Duodenal mucosa (tissue), 2 donors: ENCODE results near the gene TAF1.
"Not testable (repeated sequence)": the region's sequence is repeated elsewhere in the genome, so short reads cannot be mapped to it uniquely, and the experiment has no call there.

Experiments
- H3K27ac ChIP-seq: one replicate; pipeline ENCODE4 v1.7.0; 2013; ENCODE audit warnings: low read depth, low read length
- H3K27me3 ChIP-seq, 2 donors: one replicate each; pipeline ENCODE4 v1.7.0; 2013; ENCODE audit warnings: low read length in 2 of 2, control low read depth in 1 of 2; ENCODE audit not compliant: insufficient read depth in 2 of 2, control insufficient read depth in 1 of 2
- H3K36me3 ChIP-seq, 2 donors: one replicate each; pipeline ENCODE4 v1.7.0; 2013; ENCODE audit warnings: low read length in 2 of 2, control low read depth in 1 of 2; ENCODE audit not compliant: insufficient read depth in 2 of 2, control insufficient read depth in 1 of 2
- H3K4me1 ChIP-seq, 2 donors: one replicate each; pipeline ENCODE4 v1.7.0; 2013; ENCODE audit warnings: low read length in 2 of 2, control low read depth in 1 of 2; ENCODE audit not compliant: insufficient read depth in 2 of 2, control insufficient read depth in 1 of 2
- H3K4me3 ChIP-seq, 2 donors: one replicate each; pipeline ENCODE4 v1.7.0; 2013; ENCODE audit warnings: low read length in 2 of 2, low read depth in 1 of 2
- H3K9ac ChIP-seq, 2 donors: one replicate each; pipeline ENCODE4 v1.7.0; 2013; ENCODE audit warnings: low read length in 2 of 2, low read depth in 1 of 2
- H3K9me3 ChIP-seq, 2 donors: one replicate each; pipeline ENCODE4 v1.7.0; 2013; ENCODE audit warnings: low read length in 2 of 2, control low read depth in 1 of 2; ENCODE audit not compliant: control insufficient read depth in 1 of 2

Gene TAF1

GRCh38 chrX:71364221-71364620 lies 1.9 kb upstream of the TAF1 start:
- Histone ChIP-seq H3K27me3 (no peaks in the 10 kb centered on the region), H3K9me3 (no peaks in the 10 kb centered on the region), H3K4me1 (peaks cover 0 to 18% of the 10 kb centered on the region in 2 donors), H3K9ac (no peak overlapping the region), H3K4me3 (no peak overlapping the region), H3K36me3 (no peaks in the 10 kb centered on the region), H3K27ac (no peak overlapping the region)

GRCh38 chrX:71365356-71365874 lies 742 bp upstream of the TAF1 start:
- Histone ChIP-seq H3K4me3 (peak overlapping the region; percentile 83 to 93), H3K27me3 (no peaks in the 10 kb centered on the region), H3K9me3 (no peaks in the 10 kb centered on the region), H3K36me3 (peaks cover 0 to 3% of the 10 kb centered on the region in 2 donors), H3K27ac (peak overlapping the region; percentile 62), H3K9ac (peak overlapping the region; percentile 76 to 83), H3K4me1 (peaks cover 0 to 18% of the 10 kb centered on the region in 2 donors)

GRCh38 chrX:71366674-71367256 lies 608 bp downstream of the TAF1 start:
- peaks cover under 1 to 11% of the 10 kb centered on the region in 2 donors for H3K36me3 ChIP-seq
- H3K27ac ChIP-seq: peak overlapping the region; percentile 84
- H3K4me3 ChIP-seq: peak overlapping the region; percentile 93 to 96
- H3K27me3 ChIP-seq: no peaks in the 10 kb centered on the region
- H3K9me3 ChIP-seq: no peaks in the 10 kb centered on the region
- H3K9ac ChIP-seq: peak overlapping the region; percentile 94 to 96
- peaks cover 0 to 18% of the 10 kb centered on the region in 2 donors for H3K4me1 ChIP-seq

- Histone ChIP-seq H3K36me3 (peaks cover 4 to 14% of the 10 kb centered on the region in 2 donors), H3K27ac (no peak overlapping the region), H3K27me3 (no peaks in the 10 kb centered on the region), H3K4me1 (peaks cover 0 to 18% of the 10 kb centered on the region in 2 donors), H3K4me3 (peak overlapping the region; percentile 93 to 96), H3K9me3 (no peaks in the 10 kb centered on the region), H3K9ac (peak overlapping the region; percentile 94 to 96)
Observed at GRCh38 chrX:71367396-71367795, 1.2 kb downstream of the TAF1 start.

GRCh38 chrX:71372388-71372787 lies 6.2 kb downstream of the TAF1 start:
- no peak overlapping the region for H3K27ac ChIP-seq
- no peaks in the 10 kb centered on the region for H3K9me3 ChIP-seq
- no peak overlapping the region for H3K9ac ChIP-seq
- H3K36me3 ChIP-seq: peaks cover 18 to 40% of the 10 kb centered on the region in 2 donors
- H3K4me1 ChIP-seq: peaks cover 0 to 8% of the 10 kb centered on the region in 2 donors
- no peaks in the 10 kb centered on the region for H3K27me3 ChIP-seq
- no peak overlapping the region for H3K4me3 ChIP-seq

- H3K27me3 ChIP-seq: no peaks in the 10 kb centered on the region
- H3K4me3 ChIP-seq: no peak overlapping the region
- no peaks in the 10 kb centered on the region for H3K4me1 ChIP-seq
- H3K27ac ChIP-seq: no peak overlapping the region
- H3K9ac ChIP-seq: no peak overlapping the region
- no peaks in the 10 kb centered on the region for H3K9me3 ChIP-seq
- peaks cover 25 to 70% of the 10 kb centered on the region in 2 donors for H3K36me3 ChIP-seq
Observed at GRCh38 chrX:71378732-71379131, 12.6 kb downstream of the TAF1 start.

GRCh38 chrX:71391725-71392124 lies 25.6 kb downstream of the TAF1 start:
- not testable (repeated sequence) for H3K9me3 ChIP-seq, H3K9ac ChIP-seq, H3K27me3 ChIP-seq, H3K27ac ChIP-seq, H3K4me1 ChIP-seq, H3K4me3 ChIP-seq
- H3K36me3 ChIP-seq: peaks cover 27 to 67% of the 10 kb centered on the region in 2 donors

GRCh38 chrX:71393919-71394318 lies 27.8 kb downstream of the TAF1 start:
- Histone ChIP-seq H3K27me3 (no peaks in the 10 kb centered on the region), H3K4me1 (no peaks in the 10 kb centered on the region), H3K9ac (no peak overlapping the region), H3K36me3 (peaks cover 27 to 70% of the 10 kb centered on the region in 2 donors), H3K4me3 (no peak overlapping the region), H3K9me3 (no peaks in the 10 kb centered on the region), H3K27ac (no peak overlapping the region)

- Histone ChIP-seq H3K4me3 (no peak overlapping the region), H3K9ac (no peak overlapping the region), H3K4me1 (no peaks in the 10 kb centered on the region), H3K36me3 (peaks cover 28 to 69% of the 10 kb centered on the region in 2 donors), H3K27me3 (no peaks in the 10 kb centered on the region), H3K9me3 (no peaks in the 10 kb centered on the region), H3K27ac (no peak overlapping the region)
Observed at GRCh38 chrX:71396576-71396975, 30.4 kb downstream of the TAF1 start.

- H3K27me3 ChIP-seq: no peaks in the 10 kb centered on the region
- no peaks in the 10 kb centered on the region for H3K9me3 ChIP-seq
- H3K4me1 ChIP-seq: no peaks in the 10 kb centered on the region
- H3K36me3 ChIP-seq: peaks cover 17 to 39% of the 10 kb centered on the region in 2 donors
- no peak overlapping the region for H3K4me3 ChIP-seq
- no peak overlapping the region for H3K9ac ChIP-seq
- H3K27ac ChIP-seq: no peak overlapping the region
Observed at GRCh38 chrX:71400710-71401109, 34.6 kb downstream of the TAF1 start.
